ENCODE measurements around the gene ZNF207.
"Not testable (repeated sequence)": the region's sequence is repeated elsewhere in the genome, so short reads cannot be mapped to it uniquely, and the experiment has no call there.

ZNF207 gene

DNA sequence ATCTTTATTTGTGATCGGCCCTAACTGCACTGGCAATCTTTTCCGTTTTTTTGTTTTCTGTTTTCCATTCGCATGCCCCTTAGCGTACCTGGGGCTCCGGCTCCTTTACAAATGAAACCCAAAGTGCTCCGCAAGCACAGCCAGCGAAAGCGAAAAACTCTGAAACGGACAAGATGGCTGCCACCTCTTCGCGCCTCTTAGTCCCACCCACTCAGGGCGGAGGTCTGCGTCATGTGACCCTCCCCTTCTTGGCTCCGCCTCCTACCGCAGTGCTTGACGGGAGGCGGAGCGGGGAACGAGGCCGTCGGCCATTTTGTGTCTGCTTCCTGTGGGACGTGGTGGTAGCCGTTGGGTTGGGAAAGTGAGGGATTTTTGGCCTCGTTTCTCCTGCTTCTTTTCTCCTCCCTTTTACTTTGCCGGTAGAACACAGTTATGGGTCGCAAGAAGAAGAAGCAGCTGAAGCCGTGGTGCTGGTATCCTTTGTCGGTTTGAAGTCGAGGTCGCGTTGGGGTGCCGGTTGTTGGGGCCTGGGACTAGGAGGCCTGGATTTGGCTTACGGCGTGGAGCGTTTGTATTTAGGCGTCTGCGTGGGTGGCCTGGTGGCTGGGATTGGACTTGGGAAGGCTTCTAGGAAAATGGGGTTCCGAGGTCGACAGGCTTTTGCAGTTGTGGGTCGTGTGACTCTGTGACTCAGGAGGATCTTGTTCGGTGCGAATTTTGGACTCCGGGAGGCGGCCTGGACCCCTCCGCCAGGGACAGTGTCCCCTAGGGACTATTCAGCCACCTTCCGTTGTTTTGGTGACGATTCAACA lies at the start of gene ZNF207:
TSS of gene ZNF207 (plus strand) at position 304 of the 812 bp plus-strand sequence. CDS start at position 433, 129 bp downstream.
- DNase-seq, result peak; percentile 97

DNA sequence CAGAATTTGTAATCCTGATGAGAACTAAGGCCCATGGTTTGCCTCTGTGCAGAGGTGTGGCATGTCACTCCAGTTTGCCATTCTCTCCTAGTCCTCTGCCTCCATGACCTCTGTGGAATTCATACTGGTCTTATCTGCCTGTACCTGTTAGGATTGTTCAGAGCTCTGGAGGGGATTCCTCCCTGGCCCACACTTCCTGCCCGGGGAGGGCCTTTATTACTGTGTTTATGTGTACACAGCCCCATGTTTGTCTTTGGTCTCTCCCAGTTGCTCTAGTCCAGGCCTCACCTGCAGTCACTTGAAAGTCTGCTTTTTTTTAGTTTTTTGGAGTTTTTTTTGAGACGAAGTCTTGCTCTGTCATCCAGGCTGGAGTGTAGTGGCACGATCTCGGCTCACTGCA lies 47.9 kb upstream of the ZNF207 start:
- DNase-seq, result no peak

DNA sequence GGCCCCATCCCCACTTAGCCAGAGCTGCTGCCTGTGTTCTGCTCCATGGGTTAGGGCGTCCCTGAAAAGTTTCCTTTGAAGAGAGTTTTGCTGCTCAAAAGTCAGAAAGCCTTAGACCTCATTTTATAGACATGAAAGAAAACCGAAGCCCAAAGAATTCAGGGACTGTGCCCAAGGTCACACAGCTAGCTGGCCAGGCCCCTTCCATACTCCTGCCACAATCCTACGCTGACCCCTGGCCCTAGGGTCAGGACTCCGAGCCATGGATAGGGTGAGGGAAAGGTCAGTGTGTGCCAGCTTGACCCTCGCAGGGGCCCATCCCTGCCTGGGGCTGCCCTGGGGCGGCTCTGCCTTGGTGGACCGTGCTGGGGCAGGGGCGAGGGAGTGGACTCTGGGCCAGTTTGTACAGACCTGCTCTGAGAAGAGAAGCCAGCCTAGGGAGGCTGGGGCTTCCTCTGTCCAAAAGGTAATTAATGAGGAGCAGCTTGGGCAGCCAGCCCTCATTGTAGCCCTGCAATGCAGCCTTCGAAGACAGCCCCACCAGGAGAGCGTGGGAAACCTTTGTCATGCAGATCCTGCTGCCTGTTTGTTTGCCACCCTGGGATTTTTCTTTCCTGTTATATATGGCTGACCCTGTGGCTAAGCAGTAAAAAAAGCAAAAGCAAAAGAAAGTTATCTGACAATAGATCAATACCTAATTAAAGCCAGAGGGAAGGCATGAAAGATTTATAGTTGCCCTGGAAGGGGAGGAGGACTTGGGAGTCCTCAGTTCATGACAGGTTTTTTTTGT lies 46.9 kb upstream of the ZNF207 start:
- DNase-seq, result no peak

DNA sequence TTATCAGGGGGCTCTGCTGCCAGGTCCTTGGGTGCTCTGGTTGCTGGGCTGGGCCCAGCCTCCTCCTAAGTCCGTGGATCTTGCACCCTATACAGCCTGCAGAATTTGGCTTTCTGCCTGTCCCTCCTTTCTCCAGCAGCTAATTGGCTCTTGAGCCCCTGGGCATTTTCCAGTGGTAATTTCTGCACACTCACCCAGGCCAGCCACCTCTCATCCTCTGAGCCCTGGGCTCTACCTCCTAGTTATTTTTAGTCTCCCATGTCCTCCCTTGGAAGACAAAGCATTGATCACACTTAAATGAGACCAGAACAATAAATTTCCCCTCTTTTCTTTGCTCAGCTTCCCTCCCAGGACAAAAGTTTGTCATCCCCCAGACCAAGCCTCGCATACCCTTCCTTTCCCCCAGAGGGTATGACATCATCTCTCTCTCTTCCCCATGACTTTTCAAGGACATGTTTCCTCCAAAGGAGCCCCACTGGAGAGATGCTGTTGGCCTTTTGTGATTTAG lies 46.1 kb upstream of the ZNF207 start:
- no peak for DNase-seq

DNA sequence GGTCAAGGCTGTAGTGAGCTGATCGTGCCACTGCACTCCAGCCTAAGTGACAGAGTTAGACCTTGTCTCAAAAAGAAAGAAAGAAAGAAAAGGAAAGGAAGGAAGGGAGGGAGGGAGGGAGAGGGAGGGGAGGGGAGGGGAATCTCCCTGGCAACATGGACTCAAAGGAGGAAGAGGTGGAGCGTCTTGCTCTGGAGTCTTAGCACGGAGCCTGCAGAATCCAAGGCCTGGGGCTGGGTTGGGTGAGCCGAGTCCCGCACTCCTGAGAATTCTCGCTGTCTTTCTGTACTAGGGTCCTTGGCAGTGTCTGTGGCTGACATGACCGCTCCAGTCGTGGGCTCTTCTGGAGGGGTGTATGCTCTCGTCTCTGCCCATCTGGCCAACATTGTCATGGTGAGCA lies 44.9 kb upstream of the ZNF207 start:
- no peak for DNase-seq

DNA sequence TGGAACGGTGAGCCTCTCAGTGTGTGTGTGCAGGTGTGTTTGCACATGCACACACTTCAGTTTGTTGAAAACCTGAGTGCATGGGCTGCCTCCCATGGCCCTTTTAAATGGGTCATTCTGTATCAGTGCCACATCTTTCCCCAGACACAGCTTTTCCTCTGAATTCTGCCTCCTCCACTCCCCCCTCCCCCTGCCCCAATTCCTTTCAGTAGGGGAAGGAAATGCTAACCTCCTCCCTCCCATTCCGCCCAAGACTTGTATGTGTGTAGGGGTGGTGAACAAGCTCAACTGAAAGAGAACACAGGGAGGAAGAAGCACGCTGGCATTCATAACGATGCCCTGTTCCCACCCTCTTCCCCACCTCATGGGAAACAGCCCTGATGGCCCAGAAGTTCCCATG lies 42.3 kb upstream of the ZNF207 start:
- no peak for DNase-seq

DNA sequence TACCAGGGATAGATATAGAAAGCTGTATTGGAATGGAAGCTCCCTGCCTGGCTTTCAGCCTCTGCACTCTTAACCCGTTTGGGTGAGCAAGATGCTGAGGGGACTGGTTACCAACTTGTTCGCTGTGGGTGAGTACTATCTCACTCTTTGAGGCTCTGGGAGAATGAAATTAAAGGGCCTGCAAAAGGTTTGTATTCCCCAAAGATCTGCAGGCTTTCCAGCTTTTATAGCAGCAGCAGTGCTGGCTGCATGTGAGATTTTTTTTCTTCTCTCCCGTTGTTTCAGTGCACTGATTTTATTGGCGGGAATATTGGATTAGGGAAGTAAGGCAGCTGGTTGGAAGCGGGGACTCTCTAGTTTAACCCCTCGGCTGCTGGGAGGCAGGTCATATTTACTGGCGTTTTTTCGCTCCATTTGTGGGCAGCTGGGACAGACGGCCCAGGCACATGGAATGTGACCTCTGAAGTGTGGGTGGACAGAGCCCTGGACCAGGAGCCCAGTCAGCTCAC lies 38.9 kb upstream of the ZNF207 start:
- DNase-seq, result no peak

DNA sequence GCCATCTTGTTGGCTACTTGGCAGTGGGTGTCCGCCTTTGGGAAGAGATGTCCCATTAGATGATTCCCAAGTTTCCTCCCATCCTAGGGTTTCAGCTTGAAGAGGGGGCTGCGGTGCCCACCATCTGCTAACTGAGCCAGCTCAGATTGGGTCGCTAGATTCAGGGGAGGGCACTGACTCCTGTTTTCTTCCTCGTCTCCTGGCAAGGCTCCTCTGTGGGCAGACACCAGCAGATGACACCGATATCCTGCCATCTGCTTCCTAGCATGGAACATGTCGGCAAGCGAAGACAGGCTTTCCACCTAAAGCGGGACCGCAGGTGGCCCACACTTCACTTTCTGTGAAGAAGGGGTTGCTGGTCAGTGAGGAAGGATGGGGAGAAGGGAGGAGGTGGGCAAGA lies 35.3 kb upstream of the ZNF207 start:
- DNase-seq, result no peak

DNA sequence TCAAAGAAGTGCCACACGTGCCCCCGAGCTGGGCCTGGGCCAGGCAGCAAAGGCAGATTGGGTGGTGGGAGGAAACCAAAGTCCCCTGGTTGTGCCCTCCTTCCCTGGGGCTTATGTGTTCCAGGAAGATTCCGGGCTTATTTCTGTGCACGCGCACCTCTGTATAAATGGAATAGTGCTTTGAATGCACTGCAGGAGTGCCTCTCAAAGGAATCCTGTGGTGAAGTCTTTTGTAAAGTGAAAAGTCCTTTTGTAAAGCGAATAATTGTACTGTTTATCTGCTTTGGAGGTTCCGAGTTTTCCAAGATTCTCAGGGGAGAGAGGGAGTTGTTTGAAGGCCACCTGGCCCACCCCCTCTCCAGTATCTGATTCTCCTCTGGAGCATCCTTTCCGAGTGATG lies 34.8 kb upstream of the ZNF207 start:
- DNase-seq, result no peak

DNA sequence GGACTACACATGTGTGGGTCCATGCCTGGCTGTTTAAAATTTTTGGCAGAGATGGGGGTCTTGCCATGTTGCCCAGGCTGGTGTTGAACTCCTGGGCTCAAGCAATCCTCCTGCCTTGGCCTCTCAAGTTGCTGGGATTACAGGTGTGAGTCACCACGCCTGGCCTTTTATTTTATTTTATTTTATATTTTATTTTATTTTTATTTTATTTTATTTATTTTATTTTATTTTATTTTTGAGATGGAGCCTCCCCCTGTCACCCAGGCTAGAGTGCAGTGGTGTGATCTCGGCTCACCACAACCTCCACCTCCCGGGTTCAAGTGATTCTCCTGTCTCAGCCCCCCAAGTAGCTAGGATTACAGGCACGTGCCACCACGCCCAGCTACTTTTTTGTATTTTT lies 33.3 kb upstream of the ZNF207 start:
- not testable (repeated sequence) for DNase-seq

DNA sequence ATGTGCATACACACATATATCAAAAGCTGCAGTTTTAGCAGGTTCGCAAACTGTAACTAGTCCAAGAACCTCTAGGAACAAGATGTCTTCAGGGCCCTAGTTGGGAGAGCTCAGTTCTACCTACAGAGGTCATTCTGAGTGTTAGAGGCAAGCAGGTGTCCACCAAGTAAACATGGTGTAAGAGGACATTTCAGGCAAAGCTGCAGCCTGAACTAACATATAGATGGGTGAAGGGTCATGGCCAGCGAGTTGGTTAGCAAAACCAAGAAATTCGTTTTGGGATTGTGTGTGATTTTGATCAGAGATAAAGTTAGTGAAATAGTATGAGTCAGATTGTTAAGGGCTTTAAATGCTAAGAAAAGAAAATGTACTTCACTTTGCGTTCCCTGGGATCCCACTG lies 32.6 kb upstream of the ZNF207 start:
- DNase-seq, result no peak

DNA sequence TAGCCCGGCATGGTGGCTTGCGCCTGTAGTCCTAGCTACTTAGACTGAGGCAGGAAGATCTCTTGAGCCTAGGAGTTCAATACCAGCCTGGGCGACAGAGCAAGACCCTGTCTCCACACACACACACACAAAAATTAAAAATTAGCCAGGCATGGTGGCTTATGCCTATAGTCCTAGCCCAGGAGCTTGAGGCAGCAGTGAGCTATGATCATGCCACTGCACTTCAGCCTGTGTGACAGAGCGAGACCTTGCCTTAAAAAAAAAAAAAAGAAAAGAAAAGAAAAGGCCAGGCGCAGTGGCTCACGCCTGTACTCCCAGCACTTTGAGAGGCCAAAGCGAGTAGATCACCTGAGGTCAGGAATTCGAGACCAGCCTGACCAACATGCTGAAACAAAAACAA lies 31.9 kb upstream of the ZNF207 start:
- no peak for DNase-seq

DNA sequence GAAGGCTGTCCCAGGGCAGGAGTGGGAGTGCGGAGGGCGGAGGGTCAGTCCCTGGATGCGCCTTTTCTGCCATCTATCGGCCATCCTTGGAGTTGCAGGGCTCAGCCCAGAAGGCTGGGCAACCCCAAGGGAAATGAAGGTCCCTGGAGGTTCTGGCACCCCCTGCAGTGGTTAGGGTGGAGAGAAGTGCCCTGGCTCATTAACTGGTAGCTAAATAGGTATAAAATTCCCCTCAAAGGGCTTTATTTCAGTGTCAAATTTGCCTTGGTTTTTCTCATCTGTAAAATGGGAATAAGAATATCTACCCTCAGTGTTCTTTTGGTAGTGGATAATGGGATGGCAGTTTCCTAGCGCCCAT lies 30.4 kb upstream of the ZNF207 start:
- DNase-seq, result peak; percentile 43

DNA sequence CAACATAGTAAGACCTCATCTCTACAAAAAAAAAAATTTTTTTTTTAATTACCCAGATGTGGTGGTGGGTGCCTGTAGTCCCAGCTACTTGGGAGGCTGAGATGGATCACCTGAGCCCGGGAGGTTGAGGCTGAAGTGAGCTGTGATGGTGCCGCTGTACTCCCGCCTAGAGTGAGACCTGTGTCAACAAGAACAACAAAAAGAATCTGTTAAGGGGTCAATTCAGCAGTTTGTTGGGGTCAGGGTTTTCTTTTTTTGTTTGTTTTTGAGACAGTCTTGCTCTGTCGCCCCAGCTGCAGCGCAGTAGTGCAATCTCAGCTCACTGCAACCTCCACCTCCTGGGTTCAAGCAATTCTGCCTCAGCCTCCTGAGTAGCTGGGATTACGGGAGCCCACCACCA lies 29.9 kb upstream of the ZNF207 start:
- not testable (repeated sequence) for DNase-seq

DNA sequence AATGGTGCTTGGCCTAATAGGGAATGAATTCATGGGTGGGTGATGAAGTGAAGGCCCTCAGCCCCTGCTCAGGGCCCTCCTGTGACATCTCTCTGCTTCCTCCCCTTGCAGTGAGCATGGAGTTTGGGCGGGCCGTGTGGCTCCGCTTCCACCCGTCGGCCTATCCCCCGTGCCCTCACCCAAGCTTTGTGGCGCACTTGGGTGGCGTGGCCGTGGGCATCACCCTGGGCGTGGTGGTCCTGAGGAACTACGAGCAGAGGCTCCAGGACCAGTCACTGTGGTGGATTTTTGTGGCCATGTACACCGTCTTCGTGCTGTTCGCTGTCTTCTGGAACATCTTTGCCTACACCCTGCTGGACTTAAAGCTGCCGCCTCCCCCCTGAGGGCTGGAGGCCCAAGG lies 29.1 kb upstream of the ZNF207 start:
- no peak for DNase-seq

DNA sequence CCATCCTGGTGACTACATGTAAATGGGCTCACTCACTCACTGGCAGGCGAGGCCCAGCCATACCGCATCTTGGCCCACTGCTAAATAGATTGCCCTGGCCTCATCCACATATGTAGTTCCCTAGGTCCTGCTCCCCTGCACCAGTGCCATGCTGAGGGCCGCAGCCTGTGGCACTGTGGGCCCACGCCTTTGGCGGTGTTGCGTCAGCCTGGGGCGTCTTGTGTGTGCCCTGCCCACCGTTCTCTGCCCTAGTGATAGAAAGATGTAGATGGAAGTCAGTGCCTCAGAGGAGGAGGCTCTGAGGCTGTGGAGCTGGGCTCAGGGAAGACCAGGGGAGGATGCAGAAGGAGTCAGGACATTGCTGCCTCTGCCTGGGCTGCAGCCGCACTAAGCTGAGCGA lies 26.9 kb upstream of the ZNF207 start:
- no peak for DNase-seq

DNA sequence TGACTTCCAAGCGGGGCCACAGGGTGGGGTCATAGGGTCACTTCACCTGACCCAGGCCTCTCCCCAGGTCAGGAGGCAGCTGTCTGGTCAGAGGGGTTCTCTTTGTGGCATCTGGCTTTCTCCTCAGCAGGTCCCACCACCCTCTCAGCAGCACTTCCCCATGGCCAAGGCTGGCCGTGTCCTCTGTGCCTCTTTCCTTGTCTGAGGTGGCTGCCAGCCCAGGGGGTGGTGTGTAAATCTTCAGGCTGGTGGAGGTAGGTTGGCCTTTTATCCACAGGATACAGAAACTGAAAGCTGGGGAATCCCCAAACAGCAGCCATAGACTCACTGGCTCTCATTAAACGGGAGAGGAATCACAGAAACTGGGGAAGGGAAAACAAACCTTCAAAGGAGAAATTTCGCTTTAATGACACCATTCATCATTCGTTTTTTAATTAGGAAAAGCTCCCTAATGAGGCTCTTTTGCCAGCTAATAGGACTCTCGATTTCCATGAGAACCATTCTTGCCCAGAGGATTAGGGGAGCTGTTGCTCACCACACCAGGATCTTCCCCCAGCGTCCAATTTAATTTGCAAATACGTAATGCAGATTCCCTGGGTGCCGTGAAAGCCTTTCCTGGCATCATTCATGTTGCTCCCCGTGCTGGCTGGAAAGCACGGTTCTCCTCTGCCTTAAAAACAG lies 26.0 kb upstream of the ZNF207 start:
- DNase-seq, result no peak

DNA sequence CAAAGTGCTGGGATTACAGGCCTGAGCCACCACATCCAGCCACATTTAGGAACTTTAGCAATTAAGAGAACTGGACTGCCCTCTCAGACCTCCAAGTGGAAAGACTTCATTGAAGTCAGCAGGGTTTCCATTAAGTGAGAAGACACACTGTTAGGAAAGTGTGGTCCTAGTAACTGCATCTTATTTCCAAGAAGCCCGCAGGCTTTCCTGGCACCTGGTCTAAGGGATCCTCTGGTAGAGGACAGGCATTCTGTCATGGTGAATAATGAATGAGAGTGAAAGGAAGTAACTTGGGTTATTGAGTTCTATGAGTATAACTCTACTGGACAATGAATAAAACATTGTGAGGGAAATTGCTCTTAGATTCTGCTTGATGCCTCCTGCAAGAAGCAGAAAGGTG lies 22.0 kb upstream of the ZNF207 start:
- DNase-seq, result no peak

DNA sequence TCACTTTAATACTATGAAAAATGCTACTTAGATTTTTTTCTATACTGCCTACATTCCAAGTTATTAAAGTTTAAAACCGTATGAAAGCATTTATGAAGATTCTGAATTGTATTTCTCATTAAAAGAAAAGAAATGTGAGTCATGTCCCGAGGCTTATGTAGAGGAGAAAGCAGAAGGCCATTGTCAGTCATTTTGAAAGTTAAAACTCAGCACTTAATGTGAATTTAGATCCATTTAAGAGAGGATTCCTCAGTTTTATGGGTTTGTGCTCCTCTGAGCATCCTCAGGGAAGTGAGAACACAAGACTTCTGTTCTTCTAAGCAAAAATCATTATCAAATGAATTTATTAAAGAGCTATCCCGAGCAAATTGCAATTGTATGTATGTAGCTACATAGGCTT lies 19.8 kb upstream of the ZNF207 start:
- no peak for DNase-seq

DNA sequence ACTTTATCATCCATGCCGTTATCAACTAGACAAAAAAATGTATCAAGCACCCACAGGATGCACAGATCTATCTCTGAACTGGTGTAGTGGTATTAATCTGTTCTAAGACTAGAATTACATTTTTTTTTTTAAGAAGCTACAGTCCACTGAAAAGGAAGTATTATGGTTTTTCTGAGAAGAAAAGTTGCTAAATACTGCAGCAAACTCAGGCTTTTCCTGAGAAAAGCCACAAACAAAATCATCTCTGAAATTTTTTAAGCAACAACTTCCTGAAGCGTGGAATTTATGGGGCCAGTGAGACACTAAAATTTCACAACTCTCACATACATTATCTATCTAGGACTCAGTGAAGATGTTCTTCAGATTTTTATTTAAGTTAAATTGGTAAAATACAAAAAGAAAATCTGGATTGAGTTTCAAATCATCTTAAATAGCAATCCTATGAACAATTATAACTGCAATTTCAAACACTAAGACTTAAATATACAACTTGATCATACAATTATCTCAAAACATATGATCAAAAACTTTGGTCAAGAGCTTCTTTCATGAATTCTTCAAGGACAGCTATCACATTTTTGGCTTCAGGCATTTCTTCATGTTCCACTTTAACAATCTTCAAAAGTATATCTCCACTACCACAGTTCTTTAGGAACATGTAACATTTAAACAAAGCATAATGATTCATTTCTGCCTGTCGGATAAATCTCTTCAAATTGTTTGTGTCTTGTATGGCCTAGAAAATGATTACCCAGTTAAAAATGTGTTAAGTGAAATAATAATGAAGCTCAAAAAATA lies 18.5 kb upstream of the ZNF207 start:
- no peak for DNase-seq

DNA sequence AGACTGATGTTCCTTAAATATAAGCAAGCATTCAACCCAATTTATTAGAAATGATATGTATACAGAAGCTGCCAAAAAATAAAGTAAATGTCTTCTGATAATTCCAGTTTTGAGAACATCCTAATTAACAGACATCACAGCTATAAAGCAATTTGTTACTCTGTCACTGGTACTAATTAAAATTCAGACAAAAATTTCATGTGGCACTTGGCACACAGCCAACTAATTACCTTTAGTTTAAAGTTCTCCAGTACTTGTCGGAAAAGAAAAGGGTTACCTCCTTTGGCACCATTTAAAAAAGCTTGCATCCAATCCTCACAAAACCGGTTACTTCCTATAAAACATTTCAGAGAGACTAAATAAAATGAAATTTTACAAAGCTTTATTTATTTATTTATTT lies 16.8 kb upstream of the ZNF207 start:
- no peak for DNase-seq

DNA sequence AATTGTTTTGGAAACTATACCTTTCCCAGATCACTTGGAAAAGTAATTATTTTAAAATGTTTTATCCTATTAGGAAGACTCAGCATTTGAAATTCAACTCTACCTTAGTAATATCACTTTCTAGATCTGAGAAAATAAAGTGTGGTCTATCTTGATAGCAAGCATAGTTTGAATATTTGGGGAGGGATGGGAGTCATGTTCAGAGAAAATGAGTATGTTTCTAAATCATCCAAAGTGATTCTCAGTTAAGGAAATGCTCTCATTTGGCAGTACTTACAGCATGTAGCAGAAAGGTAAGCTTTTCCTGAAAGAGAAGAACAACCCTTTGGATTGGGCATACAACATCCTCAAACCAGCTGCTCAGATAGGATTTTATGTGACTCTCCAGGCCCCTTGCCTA lies 14.9 kb upstream of the ZNF207 start:
- DNase-seq, result no peak

DNA sequence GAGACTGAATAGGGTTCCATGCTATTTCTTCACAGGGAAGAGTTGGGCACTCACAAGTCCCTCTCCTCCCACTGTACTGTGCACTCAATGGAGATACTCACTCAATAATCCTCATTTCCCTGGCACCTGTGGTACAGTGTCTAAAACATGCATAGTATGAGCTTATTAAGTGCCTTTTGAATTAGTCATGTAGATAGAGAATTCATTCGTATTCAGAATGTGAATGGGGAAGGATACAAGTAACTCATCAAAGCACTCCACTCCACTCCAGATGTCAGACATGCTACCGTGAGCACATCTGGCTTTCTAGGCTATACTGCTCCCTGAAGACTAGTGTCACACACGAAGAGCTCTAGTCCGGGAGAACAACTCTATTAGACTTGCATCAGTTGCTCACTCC lies 14.3 kb upstream of the ZNF207 start:
- peak; percentile 71 for DNase-seq
